ENCODE results near the gene EPHA10.
A peak's percentile ranks its signal among the peaks of the same experiment; 100 is the strongest.
"Not testable (repeated sequence)": the region's sequence is repeated elsewhere in the genome, so short reads cannot be mapped to it uniquely, and the experiment has no call there.

EPHA10 gene

DNA sequence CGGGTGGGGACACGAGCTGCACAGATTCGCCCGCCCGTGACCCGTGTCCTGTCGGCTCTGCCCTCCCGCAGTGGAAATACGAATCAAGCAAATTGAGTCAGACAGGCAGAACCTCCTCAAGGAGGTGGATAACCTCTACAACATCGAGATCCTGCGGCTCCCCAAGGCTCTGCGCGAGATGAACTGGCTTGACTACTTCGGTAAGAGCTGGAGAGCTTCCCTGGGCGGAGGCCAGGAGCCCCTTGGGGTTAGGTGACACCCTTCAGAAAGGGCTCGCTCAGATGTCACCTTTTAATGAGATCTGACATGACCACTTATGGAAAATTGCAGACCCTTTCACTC, 72.1 kb downstream of the EPHA10 start:
- no peak for DNase-seq (ENCODE audit: low spot score)
- TF ChIP-seq, protein P1, sequence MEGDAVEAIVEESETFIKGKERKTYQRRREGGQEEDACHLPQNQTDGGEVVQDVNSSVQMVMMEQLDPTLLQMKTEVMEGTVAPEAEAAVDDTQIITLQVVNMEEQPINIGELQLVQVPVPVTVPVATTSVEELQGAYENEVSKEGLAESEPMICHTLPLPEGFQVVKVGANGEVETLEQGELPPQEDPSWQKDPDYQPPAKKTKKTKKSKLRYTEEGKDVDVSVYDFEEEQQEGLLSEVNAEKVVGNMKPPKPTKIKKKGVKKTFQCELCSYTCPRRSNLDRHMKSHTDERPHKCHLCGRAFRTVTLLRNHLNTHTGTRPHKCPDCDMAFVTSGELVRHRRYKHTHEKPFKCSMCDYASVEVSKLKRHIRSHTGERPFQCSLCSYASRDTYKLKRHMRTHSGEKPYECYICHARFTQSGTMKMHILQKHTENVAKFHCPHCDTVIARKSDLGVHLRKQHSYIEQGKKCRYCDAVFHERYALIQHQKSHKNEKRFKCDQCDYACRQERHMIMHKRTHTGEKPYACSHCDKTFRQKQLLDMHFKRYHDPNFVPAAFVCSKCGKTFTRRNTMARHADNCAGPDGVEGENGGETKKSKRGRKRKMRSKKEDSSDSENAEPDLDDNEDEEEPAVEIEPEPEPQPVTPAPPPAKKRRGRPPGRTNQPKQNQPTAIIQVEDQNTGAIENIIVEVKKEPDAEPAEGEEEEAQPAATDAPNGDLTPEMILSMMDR (IDR thresholded peaks at IDR 0.05): no peak
- H3K4me3 ChIP-seq: peak overlapping the region; percentile 97
- H3K27ac ChIP-seq: no peak overlapping the region

DNA sequence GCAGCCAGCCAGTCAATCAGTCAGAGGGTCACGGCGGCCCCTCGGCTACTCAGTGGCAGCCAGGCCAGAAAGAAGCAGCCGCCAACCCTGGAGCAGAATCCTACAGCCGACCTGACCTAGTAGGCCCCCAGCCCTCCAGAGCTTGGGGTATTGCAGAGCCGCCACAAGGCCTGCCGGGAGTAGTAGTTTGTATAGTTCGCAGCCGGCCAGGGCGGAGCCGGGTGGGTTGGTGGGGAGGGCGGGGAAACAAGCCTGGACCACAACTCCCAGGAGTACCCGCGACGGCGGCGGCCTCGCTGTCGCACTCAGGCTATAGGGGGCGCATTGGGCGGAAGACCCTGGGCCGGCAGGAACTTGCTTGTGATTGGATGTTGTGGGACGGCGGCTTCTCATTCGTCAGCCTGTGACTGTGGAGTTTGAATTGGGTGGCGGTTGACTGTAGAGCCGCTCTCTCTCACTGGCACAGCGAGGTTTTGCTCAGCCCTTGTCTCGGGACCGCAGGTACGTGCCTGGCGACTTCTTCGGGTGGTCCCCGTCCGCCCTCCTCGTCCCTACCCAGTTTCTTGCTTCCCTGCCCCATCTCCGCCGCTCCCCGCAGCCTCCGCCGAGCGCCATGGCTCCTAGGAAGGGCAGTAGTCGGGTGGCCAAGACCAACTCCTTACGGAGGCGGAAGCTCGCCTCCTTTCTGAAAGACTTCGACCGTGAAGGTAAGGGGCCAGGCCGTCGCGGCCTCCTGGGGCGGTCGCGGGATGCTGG, 72.7 kb downstream of the EPHA10 start, which contains the start of gene CDCA8:
TSS of gene CDCA8 (plus strand) at position 439 of the 756 bp plus-strand sequence. CDS start at position 614, 175 bp downstream.
- DNase-seq (ENCODE audit: low spot score): peak; percentile 98
- TF ChIP-seq, protein P1 (IDR thresholded peaks at IDR 0.05): peak; percentile 28
- peak within 1 kb of the TSS; percentile 97 for H3K4me3 ChIP-seq
- peak within 1 kb of the TSS; percentile 80 to 93 for H3K27ac ChIP-seq

GRCh38 chr1:37691497-37692077, 73.3 kb downstream of the EPHA10 start:
- TF ChIP-seq, protein P1 (IDR thresholded peaks at IDR 0.05): no peak
- DNase-seq (ENCODE audit: low spot score): peak; percentile 76
- Histone ChIP-seq H3K27ac (peak overlapping the region; percentile 80 to 93), H3K4me3 (peak overlapping the region; percentile 97)

DNA sequence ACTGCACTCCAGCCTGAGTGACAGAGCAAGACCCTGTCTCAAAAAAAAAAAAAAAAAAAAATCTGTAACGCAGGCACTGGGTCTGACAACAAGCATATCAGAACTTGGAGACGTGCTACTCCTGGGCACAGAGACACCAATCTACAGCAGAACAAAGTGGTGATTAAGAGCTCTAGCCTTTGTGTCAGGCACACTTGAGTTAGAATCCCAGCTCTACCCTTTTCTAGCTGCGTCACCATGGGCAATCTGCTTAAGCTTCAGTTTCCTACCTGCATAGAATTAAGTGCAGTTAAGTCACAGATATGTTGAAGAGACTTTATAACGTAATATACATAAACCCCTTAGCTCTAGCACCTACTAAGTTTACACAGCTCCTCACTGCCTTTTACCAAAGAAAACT, 76.0 kb downstream of the EPHA10 start:
- TF ChIP-seq, protein P1 (IDR thresholded peaks at IDR 0.05): no peak
- H3K27ac ChIP-seq: no peak overlapping the region
- no peak for DNase-seq (ENCODE audit: low spot score)
- no peak overlapping the region for H3K4me3 ChIP-seq

DNA sequence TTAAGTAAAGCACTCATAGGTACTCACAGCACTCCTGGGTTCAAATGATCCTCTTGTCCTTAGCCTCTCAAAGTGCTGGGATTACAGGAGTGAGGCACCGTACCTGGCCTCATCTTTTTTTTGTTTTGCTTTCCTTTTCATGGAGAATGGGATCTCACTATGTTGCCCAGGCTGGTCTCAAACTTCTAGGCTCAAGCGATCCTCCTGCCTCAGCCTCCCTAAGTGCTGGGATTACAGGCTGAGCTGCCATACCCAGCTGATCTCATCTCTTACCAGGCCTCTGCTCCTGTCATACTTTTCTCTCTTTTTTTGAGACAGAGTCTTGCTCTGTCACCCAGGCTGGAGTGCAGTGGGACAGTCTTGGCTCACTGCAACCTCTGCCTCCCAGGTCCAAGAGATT, 77.2 kb downstream of the EPHA10 start:
- not testable (repeated sequence) for H3K4me3 ChIP-seq; DNase-seq (ENCODE audit: low spot score); H3K27ac ChIP-seq

DNA sequence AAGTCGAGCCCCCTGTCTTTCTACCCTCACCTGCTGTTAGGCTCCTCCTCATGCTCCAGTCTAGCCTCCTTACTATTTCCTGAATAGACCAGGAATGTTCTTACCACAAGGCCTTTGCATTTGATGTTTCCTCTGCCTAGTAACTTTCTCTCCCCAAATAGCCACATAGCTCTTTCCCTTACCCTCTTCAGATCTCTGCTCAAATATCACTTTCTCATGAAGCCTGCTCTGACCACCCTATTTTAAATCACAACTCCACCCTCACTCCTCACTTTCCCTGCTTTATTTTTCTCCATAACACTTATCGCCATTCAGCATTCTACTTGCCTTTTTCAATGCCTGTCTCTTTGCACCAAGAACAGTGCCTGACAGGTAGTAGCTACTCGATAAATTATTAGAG, 79.2 kb downstream of the EPHA10 start:
- no peak overlapping the region for H3K4me3 ChIP-seq
- TF ChIP-seq, protein P1 (IDR thresholded peaks at IDR 0.05): no peak

DNA sequence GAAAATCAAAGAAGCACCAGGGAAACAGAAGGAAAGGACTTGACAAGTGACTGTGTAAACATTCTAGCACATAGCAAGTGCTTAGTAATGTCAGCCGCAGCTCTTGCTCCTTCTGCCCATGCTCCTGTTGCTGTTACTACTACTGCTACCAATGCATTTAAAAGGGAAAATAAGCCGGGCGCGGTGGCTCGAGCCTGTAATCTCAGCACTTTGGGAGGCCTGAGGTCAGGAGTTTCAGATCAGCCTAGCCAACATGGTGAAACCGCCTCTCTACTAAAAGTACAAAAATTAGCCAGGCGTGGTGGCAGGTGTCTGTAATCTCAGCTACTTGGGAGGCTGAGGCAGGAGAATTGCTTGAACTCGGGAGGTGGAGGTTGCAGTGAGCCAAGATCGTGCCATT, 80.7 kb downstream of the EPHA10 start:
- not testable (repeated sequence) for DNase-seq (ENCODE audit: low spot score)

More for the DNA sequence above, 79.2 kb downstream of the EPHA10 start:
- no peak overlapping the region for H3K27ac ChIP-seq
- no peak for DNase-seq (ENCODE audit: low spot score)

DNA sequence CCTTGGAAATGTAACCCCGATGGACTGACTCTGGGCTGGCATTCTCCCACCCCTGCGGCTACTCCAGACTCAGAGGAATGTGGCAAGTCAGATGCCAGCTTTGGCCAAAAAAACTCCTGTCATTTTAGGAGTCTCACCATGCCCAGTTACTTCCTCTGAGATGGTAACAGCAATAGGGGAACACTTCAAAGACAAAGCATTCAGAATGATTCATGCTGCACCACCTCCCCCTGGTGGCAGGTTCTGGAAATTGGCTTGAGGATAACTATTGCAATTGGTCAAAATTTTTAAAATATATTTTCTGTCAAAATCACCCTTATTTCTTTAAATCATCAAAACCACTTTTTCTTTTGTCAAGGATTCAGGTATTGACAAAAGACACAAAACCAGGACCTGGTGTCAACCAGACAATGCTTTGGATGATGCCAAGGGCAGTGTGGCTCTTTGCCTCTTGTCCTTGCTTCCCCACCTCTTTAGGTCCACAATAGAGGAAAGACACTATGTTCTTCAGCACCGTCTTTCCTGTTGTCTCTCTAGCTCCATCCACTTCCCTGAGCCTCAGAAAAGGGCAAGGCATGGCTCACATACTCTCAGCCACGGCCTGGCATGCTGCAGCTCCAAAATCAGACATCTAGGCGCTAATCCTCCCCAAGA, 82.5 kb downstream of the EPHA10 start:
- Histone ChIP-seq H3K4me3 (no peak overlapping the region), H3K27ac (peak overlapping the region in 1 of 2 donors; percentile 20)
- no peak for DNase-seq (ENCODE audit: low spot score)
- TF ChIP-seq, protein P1 (IDR thresholded peaks at IDR 0.05): peak; percentile 68

More for the DNA sequence above, 80.7 kb downstream of the EPHA10 start:
- not testable (repeated sequence) for H3K27ac ChIP-seq, H3K4me3 ChIP-seq
